GM20000 (cell line): ENCODE data around the gene NRCAM.
A peak's percentile ranks its signal among the peaks of the same experiment; 100 is the strongest.

Experiments used
- DNase-seq: peaks from one replicate; pipeline ENCODE4 v3.0.0; 2012; ENCODE audit warnings: low spot score
- CTCF ChIP-seq: IDR thresholded peaks from 2 replicates; pipeline ENCODE4 v1.5.1; 2012; ENCODE audit warnings: mild to moderate bottlenecking, control low read depth; ENCODE audit errors: extremely low read depth, missing control alignments

Gene NRCAM

GRCh38 chr7:108314049-108314448, 142.2 kb downstream of the NRCAM start:
- no peak for TF ChIP-seq CTCF
- no peak for DNase-seq

GRCh38 chr7:108313086-108313485, 143.2 kb downstream of the NRCAM start:
- no peak for TF ChIP-seq CTCF
- DNase-seq = no peak

- no peak for TF ChIP-seq CTCF
- DNase-seq = peak; percentile 31
These were observed 144.6 kb downstream of the NRCAM start for GRCh38 chr7:108311446-108312168.

- no peak for DNase-seq
- TF ChIP-seq CTCF = no peak
These were observed 145.9 kb downstream of the NRCAM start for GRCh38 chr7:108310351-108310750.

GRCh38 chr7:108308903-108309302, 147.3 kb downstream of the NRCAM start:
- TF ChIP-seq CTCF = no peak
- DNase-seq = peak; percentile 9

GRCh38 chr7:108308276-108308675, 148.0 kb downstream of the NRCAM start:
- no peak for TF ChIP-seq CTCF
- DNase-seq = no peak

- no peak for DNase-seq
- TF ChIP-seq CTCF = no peak
These were observed 148.6 kb downstream of the NRCAM start for GRCh38 chr7:108307595-108307994.
